SK-N-SH (cell line): Measurements from ENCODE around the gene ZNF438. TPM values are rescaled to one million over a fixed set of nuclear protein-coding genes. Genes with fewer than 3 reads are reported as not detected.

Source experiments
- CTCF ChIA-PET: fragments of 300-600, 350-600 bp; formaldehyde crosslinking; extraction: SDS; loops from one replicate; lab custom pipeline; 2021; lab: Yijun Ruan, JAX
- POLR2A ChIA-PET: fragments of 350-600 bp; sonication (Branson Sonifier 250); formaldehyde crosslinking; extraction: SDS; loops from one replicate; lab custom pipeline; 2020; ENCODE audit warnings: antibody characterized with exemption, inconsistent platforms; lab: Yijun Ruan, JAX
- DNase-seq: peaks from one replicate; pipeline ENCODE4 v3.0.0; 2012
- H2AFZ ChIP-seq: fragments of 200-600 bp; sonication (generic); 2 replicates; pipeline ENCODE4 v1.8.1; 2016; ENCODE audit warnings: antibody characterized with exemption, mild to moderate bottlenecking, low read depth
- H3F3A ChIP-seq: fragments of 200-600 bp; sonication (generic); replicated peaks from 2 replicates; pipeline ENCODE3; 2016; ENCODE audit warnings: antibody characterized with exemption, mild to moderate bottlenecking; ENCODE audit not compliant: insufficient read depth
- H3K27ac ChIP-seq, 2 experiments: fragments of 200-500 bp in 1 of 2; fragments of 200-600 bp in 1 of 2; sonication (Bioruptor generic) in 1 of 2; sonication (generic), shearing (Covaris generic) in 1 of 2; 2 replicates each; pipeline versions ENCODE4 v1.5.1 to v1.6.1; 2014 to 2016; ENCODE audit warnings: low read depth in 2 of 2, inconsistent platforms in 1 of 2, low read length in 1 of 2, mild to moderate bottlenecking in 1 of 2, mixed read lengths in 1 of 2
- H3K27me3 ChIP-seq: fragments of 200-600 bp; sonication (generic), shearing (Covaris generic); 2 replicates; pipeline ENCODE4 v1.6.1; 2016; ENCODE audit warnings: mixed run types; ENCODE audit not compliant: insufficient read depth
- H3K36me3 ChIP-seq, 2 experiments: fragments of 200-500 bp in 1 of 2; fragments of 200-600 bp in 1 of 2; sonication (Bioruptor generic) in 1 of 2; sonication (generic) in 1 of 2; replicated peaks in 1 of 2; 2 replicates each; pipeline versions ENCODE3 to v1.5.1; 2014 to 2016; ENCODE audit warnings: low read length in 1 of 2, mild to moderate bottlenecking in 1 of 2; ENCODE audit not compliant: insufficient read depth in 2 of 2, control insufficient read depth in 1 of 2
- H3K4me1 ChIP-seq, 2 experiments: fragments of 200-500 bp in 1 of 2; fragments of 200-600 bp in 1 of 2; sonication (Bioruptor generic) in 1 of 2; sonication (generic), shearing (Covaris generic) in 1 of 2; 2 replicates each; pipeline versions ENCODE4 v1.5.1 to v1.6.1; 2014 to 2016; ENCODE audit warnings: low read depth in 1 of 2, low read length in 1 of 2, mixed run types in 1 of 2; ENCODE audit not compliant: insufficient read depth in 2 of 2, control insufficient read depth in 1 of 2
- H3K4me2 ChIP-seq: fragments of 200-600 bp; sonication (generic), shearing (Covaris generic); 2 replicates; pipeline ENCODE4 v1.6.1; 2017; ENCODE audit warnings: mixed run types
- H3K4me3 ChIP-seq, 2 experiments: fragments of 200-500 bp in 1 of 2; fragments of 200-600 bp in 1 of 2; sonication (Bioruptor generic) in 1 of 2; sonication (generic), shearing (Covaris generic) in 1 of 2; 2 replicates each; pipeline versions ENCODE4 v1.5.1 to v1.8.1; 2014 to 2016; ENCODE audit warnings: low read depth in 2 of 2, inconsistent platforms in 1 of 2, low read length in 1 of 2, mild to moderate bottlenecking in 1 of 2, mixed read lengths in 1 of 2, moderate library complexity in 1 of 2
- H3K79me2 ChIP-seq: fragments of 200-600 bp; sonication (generic); 2 replicates; pipeline ENCODE4 v1.8.1; 2017; ENCODE audit warnings: mild to moderate bottlenecking; ENCODE audit not compliant: insufficient read depth
- H3K9ac ChIP-seq: fragments of 200-600 bp; sonication (generic); 2 replicates; pipeline ENCODE4 v1.6.1; 2017; ENCODE audit warnings: mixed run types
- H3K9me2 ChIP-seq: fragments of 200-600 bp; sonication (generic); 2 replicates; pipeline ENCODE4 v1.6.1; 2017; ENCODE audit warnings: mixed run types
- H3K9me3 ChIP-seq: fragments of 200-600 bp; sonication (generic); 2 replicates; pipeline ENCODE4 v1.6.1; 2017; ENCODE audit warnings: mixed run types, mild to moderate bottlenecking, moderate library complexity
- H4K20me1 ChIP-seq: fragments of 200-600 bp; sonication (generic); 2 replicates; pipeline ENCODE4 v1.6.1; 2017; ENCODE audit warnings: mild to moderate bottlenecking, mixed run types; ENCODE audit not compliant: insufficient read depth
- ELF1 ChIP-seq: IDR thresholded peaks from 2 replicates; pipeline ENCODE4 v1.4.0; 2012
- EP300 ChIP-seq, 2 experiments: IDR thresholded peaks; 2 replicates each; pipeline versions ENCODE4 v1.4.0 to v1.6.1; 2012; ENCODE audit warnings: borderline replicate concordance in 1 of 2, low read depth in 1 of 2, low read length in 1 of 2
- FOXJ3 ChIP-seq: sonication (generic); formaldehyde crosslinking; IDR thresholded peaks from 2 replicates; pipeline ENCODE4 v1.5.1; 2020; ENCODE audit warnings: mild to moderate bottlenecking, missing genetic modification reagents
- FOXM1 ChIP-seq: IDR thresholded peaks from 2 replicates; pipeline ENCODE4 v1.4.0; 2012; ENCODE audit warnings: low read depth, mild to moderate bottlenecking
- MAX ChIP-seq: IDR thresholded peaks from 2 replicates; pipeline ENCODE4 v1.4.0; 2012; ENCODE audit warnings: low read depth
- PBX3 ChIP-seq: IDR thresholded peaks from 2 replicates; pipeline ENCODE4; 2012
- SIN3A ChIP-seq: IDR thresholded peaks from 2 replicates; pipeline ENCODE4 v1.6.1; 2012; ENCODE audit warnings: low read depth, mild to moderate bottlenecking, low read length, moderate library complexity, borderline replicate concordance
- TAF1 ChIP-seq: IDR thresholded peaks from 2 replicates; pipeline ENCODE4 v1.6.1; 2012; ENCODE audit warnings: low read depth, mild to moderate bottlenecking, low read length, moderate library complexity, borderline replicate concordance
- TCF12 ChIP-seq: IDR thresholded peaks from 2 replicates; pipeline ENCODE4 v1.4.0; 2012
- TEAD4 ChIP-seq: IDR thresholded peaks from 2 replicates; pipeline ENCODE4 v1.4.0; 2012; ENCODE audit warnings: mild to moderate bottlenecking, borderline replicate concordance; ENCODE audit not compliant: insufficient read depth
- USF1 ChIP-seq: IDR thresholded peaks from 2 replicates; pipeline ENCODE4 v1.4.0; 2012; ENCODE audit warnings: low read depth, borderline replicate concordance
- USF2 ChIP-seq: fragments of 150-350 bp; IDR thresholded peaks from 2 replicates; pipeline ENCODE4 v1.6.1; 2017; ENCODE audit warnings: antibody characterized with exemption, low read length, low read depth, borderline replicate concordance
- YY1 ChIP-seq: IDR thresholded peaks from 2 replicates; pipeline ENCODE4 v1.4.0; 2012; ENCODE audit warnings: low read depth, mild to moderate bottlenecking
- ZBTB33 ChIP-seq: IDR thresholded peaks from 2 replicates; pipeline ENCODE4 v1.4.0; 2012; ENCODE audit warnings: low read depth, borderline replicate concordance
- WGBS: methylation state at CpG from one replicate; pipeline ENCODE4 v1.1.6; 2017; ENCODE audit warnings: low lambda C conversion rate; 5-methylcytosine and 5-hydroxymethylcytosine counted together
- polyA plus RNA-seq, 3 experiments: library from polyadenylated mRNA; depleted of rRNA; stranded (reverse); fragments of >200 nt; gene quantifications; 2 replicates each; pipeline ENCODE4 v1.2.3, GENCODE V29; 2012
- TF ChIP-seq, protein P1 (sequence below): fragments of 200-600 bp; sonication (generic); IDR thresholded peaks from 2 replicates; pipeline ENCODE4 v1.6.1; 2017; ENCODE audit warnings: antibody characterized with exemption, mild to moderate bottlenecking, moderate library complexity

ZNF438 gene
- polyA plus RNA-seq, 1 of the 3 experiments (the other 2 are of a cell fraction) = 2.1 TPM

- Histone ChIP-seq H3K4me1 (no peaks in the 10 kb centered on the region; a peak in 1 of 4 replicates), H3F3A (no peaks in the 10 kb centered on the region), H3K9me3 (peaks cover 8% of the 10 kb centered on the region; the same call in 1 of the 2 replicates), H2AFZ (no peak overlapping the region), H3K4me3 (no peak overlapping the region)
- TF ChIP-seq TCF12 (no peak), TEAD4 (no peak), ELF1 (no peak), TAF1 (no peak), MAX (no peak), PBX3 (no peak), ZBTB33 (no peak)
- TF ChIP-seq, protein P1, sequence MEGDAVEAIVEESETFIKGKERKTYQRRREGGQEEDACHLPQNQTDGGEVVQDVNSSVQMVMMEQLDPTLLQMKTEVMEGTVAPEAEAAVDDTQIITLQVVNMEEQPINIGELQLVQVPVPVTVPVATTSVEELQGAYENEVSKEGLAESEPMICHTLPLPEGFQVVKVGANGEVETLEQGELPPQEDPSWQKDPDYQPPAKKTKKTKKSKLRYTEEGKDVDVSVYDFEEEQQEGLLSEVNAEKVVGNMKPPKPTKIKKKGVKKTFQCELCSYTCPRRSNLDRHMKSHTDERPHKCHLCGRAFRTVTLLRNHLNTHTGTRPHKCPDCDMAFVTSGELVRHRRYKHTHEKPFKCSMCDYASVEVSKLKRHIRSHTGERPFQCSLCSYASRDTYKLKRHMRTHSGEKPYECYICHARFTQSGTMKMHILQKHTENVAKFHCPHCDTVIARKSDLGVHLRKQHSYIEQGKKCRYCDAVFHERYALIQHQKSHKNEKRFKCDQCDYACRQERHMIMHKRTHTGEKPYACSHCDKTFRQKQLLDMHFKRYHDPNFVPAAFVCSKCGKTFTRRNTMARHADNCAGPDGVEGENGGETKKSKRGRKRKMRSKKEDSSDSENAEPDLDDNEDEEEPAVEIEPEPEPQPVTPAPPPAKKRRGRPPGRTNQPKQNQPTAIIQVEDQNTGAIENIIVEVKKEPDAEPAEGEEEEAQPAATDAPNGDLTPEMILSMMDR = no peak
- TF ChIP-seq, all 33 proteins: peak for 0
- H3K9me2 ChIP-seq = no peaks in the 10 kb centered on the region
- no peaks in the 10 kb centered on the region for H3K27me3 ChIP-seq
- H3K27ac ChIP-seq = no peak overlapping the region
- ChIA-PET CTCF (no interaction called here), POLR2A (no interaction called here)
- no peaks in the 10 kb centered on the region for H3K79me2 ChIP-seq
- DNase-seq = no peak
- no peak overlapping the region for H3K9ac ChIP-seq
- no peaks in the 10 kb centered on the region for H4K20me1 ChIP-seq
- no peak overlapping the region for H3K4me2 ChIP-seq
- no peaks in the 10 kb centered on the region for H3K36me3 ChIP-seq
- WGBS = 75% methylated on average over 3 of the region's 3 CpGs
Measured at GRCh38 chr10:30995081-30995770, 36.4 kb downstream of the ZNF438 start.

DNA sequence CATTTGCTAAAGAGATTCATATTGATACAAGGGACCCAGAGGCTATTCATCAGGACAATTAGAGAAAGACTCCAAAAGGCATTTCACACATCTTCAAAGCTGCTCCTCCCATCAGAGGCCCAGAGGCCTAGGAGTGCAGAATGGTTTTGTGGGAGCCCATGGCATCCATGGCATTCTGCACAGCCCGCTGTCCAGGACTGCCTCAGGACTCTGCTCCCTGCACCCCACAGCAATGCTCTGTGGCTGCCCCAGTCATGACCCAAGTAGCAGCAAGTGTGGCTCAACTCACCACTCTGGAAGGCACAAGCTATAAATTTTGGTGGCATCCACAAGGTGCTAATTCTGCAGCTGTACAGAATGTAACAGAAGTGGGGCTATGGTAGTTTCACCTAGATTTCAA lies 38.5 kb downstream of the ZNF438 start:
- no peak for DNase-seq
- Histone ChIP-seq H3F3A (no peaks in the 10 kb centered on the region), H3K4me1 (no peaks in the 10 kb centered on the region; a peak in 1 of 4 replicates), H4K20me1 (no peaks in the 10 kb centered on the region), H3K27ac (no peak overlapping the region), H3K36me3 (no peaks in the 10 kb centered on the region), H3K9ac (no peak overlapping the region), H2AFZ (no peak overlapping the region), H3K79me2 (no peaks in the 10 kb centered on the region), H3K4me3 (no peak overlapping the region), H3K4me2 (no peak overlapping the region), H3K27me3 (no peaks in the 10 kb centered on the region), H3K9me3 (peaks cover 8% of the 10 kb centered on the region; the same call in 1 of the 2 replicates), H3K9me2 (no peaks in the 10 kb centered on the region)
- POLR2A ChIA-PET = no interaction called here
- TF ChIP-seq PBX3 (no peak), FOXM1 (no peak), ELF1 (no peak), USF1 (no peak), YY1 (no peak), USF2 (no peak), FOXJ3 (CRISPR knock-in tag) (no peak), SIN3A (no peak), EP300 (IDR thresholded peaks at IDR 0.05; ENCODE audit: borderline replicate concordance in 1 of 2, low read depth in 1 of 2, low read length in 1 of 2) (no peak)
- TF ChIP-seq, protein P1 = no peak
- CTCF ChIA-PET = interaction anchor here (0.6 kb wide), 1 partner anchor 100 kb away, joined by 3 read pairs; no protein-coding TSS in a partner anchor
- WGBS = no CpG with 5 or more reads among the region's 1 CpG
